Common myeloid progenitor, CD34-positive (primary cell): ENCODE measurements around the gene RGS5.

Experiments
- CTCF ChIA-PET: fragments of 350-600 bp; sonication (Branson Sonifier 250); formaldehyde crosslinking; loops from one replicate; lab custom pipeline; 2021; ENCODE audit warnings: antibody characterized with exemption; lab: Charles Lee
- POLR2A ChIA-PET: fragments of 350-600 bp; sonication (Branson Sonifier 250); formaldehyde crosslinking; loops from one replicate; lab custom pipeline; 2021; ENCODE audit warnings: antibody characterized with exemption; lab: Charles Lee
- DNase-seq, 3 donors: peaks; one replicate each; pipeline versions ENCODE4 v3.0.0 to v3.0.0-alpha.2; 2013
- H3K27ac ChIP-seq, 2 experiments: 1 replicate in 1 of 2; 2 replicates in 1 of 2; pipeline ENCODE4 v1.7.0; 2013; ENCODE audit warnings: inconsistent platforms in 2 of 2, low read length in 2 of 2, mild to moderate bottlenecking in 2 of 2, low read depth in 1 of 2, moderate library complexity in 1 of 2; ENCODE audit not compliant: severe bottlenecking in 2 of 2, insufficient read depth in 1 of 2, poor library complexity in 1 of 2
- H3K27me3 ChIP-seq, 5 experiments: replicated peaks in 2 of 5; 1 replicate in 3 of 5; 2 replicates in 2 of 5; pipeline versions ENCODE4 v1.6.1 to v1.7.0; 2013; ENCODE audit warnings: low read length in 4 of 5, mild to moderate bottlenecking in 2 of 5, moderate library complexity in 2 of 5, inconsistent platforms in 1 of 5; ENCODE audit not compliant: insufficient read depth in 5 of 5, control insufficient read depth in 4 of 5
- H3K36me3 ChIP-seq, 4 experiments: 1 replicate in 2 of 4; 2 replicates in 2 of 4; pipeline versions ENCODE4 v1.6.1 to v1.7.0; 2013; ENCODE audit warnings: low read length in 3 of 4, control low read depth in 1 of 4, mild to moderate bottlenecking in 1 of 4; ENCODE audit not compliant: control insufficient read depth in 4 of 4, insufficient read depth in 4 of 4
- H3K4me1 ChIP-seq, 4 experiments: 1 replicate in 3 of 4; 2 replicates in 1 of 4; pipeline versions ENCODE4 v1.6.1 to v1.7.1; 2013; ENCODE audit warnings: low read length in 3 of 4, mild to moderate bottlenecking in 3 of 4, control low read depth in 1 of 4, inconsistent platforms in 1 of 4, moderate library complexity in 1 of 4; ENCODE audit not compliant: control insufficient read depth in 4 of 4, insufficient read depth in 4 of 4; ENCODE audit errors: control extremely low read depth in 1 of 4
- H3K4me3 ChIP-seq, 7 experiments: 1 replicate in 4 of 7; 2 replicates in 3 of 7; pipeline versions ENCODE4 v1.5.1 to v1.7.0; 2013; ENCODE audit warnings: mild to moderate bottlenecking in 7 of 7, low read length in 6 of 7, moderate library complexity in 6 of 7, inconsistent platforms in 2 of 7, low read depth in 2 of 7, control low read depth in 1 of 7; ENCODE audit not compliant: insufficient read depth in 4 of 7, control insufficient read depth in 1 of 7; ENCODE audit errors: extremely low read depth in 1 of 7
- H3K9me3 ChIP-seq, 5 experiments: 1 replicate in 4 of 5; 2 replicates in 1 of 5; pipeline versions ENCODE4 v1.6.1 to v1.7.1; 2013; ENCODE audit warnings: low read length in 4 of 5, mild to moderate bottlenecking in 2 of 5, inconsistent platforms in 1 of 5, low read depth in 1 of 5, moderate library complexity in 1 of 5; ENCODE audit not compliant: control insufficient read depth in 4 of 5, insufficient read depth in 2 of 5; ENCODE audit errors: control extremely low read depth in 1 of 5
- WGBS: methylation state at CpG from one replicate; pipeline ENCODE4 v1.1.5; 2013; ENCODE audit not compliant: insufficient coverage; 5-methylcytosine and 5-hydroxymethylcytosine counted together

RGS5 gene

GRCh38 chr1:163148911-163149310 is 53.8 kb downstream of the RGS5 start:
- 91% methylated on average over 2 of the region's 2 CpGs for WGBS
- H3K9me3 ChIP-seq = no peaks in the 10 kb centered on the region
- DNase-seq = no peak
- H3K27ac ChIP-seq = no peak overlapping the region
- no peaks in the 10 kb centered on the region for H3K4me1 ChIP-seq
- H3K36me3 ChIP-seq = no peaks in the 10 kb centered on the region
- CTCF ChIA-PET = no interaction called here
- POLR2A ChIA-PET = no interaction called here
- H3K4me3 ChIP-seq = no peak overlapping the region
- no peaks in the 10 kb centered on the region for H3K27me3 ChIP-seq

- no peak for DNase-seq
- Histone ChIP-seq H3K27ac (no peak overlapping the region), H3K36me3 (no peaks in the 10 kb centered on the region), H3K27me3 (no peaks in the 10 kb centered on the region), H3K4me3 (no peak overlapping the region), H3K9me3 (no peaks in the 10 kb centered on the region), H3K4me1 (no peaks in the 10 kb centered on the region)
- POLR2A ChIA-PET = no interaction called here
- 100% methylated on average over 3 of the region's 3 CpGs for WGBS
- CTCF ChIA-PET = no interaction called here
Observed at GRCh38 chr1:163147019-163147418, 55.7 kb downstream of the RGS5 start.

GRCh38 chr1:163145435-163145834 is 57.3 kb downstream of the RGS5 start:
- H3K9me3 ChIP-seq = no peaks in the 10 kb centered on the region
- H3K36me3 ChIP-seq = no peaks in the 10 kb centered on the region
- H3K27ac ChIP-seq = no peak overlapping the region
- no CpG with 5 or more reads among the region's 1 CpG for WGBS
- ChIA-PET CTCF (no interaction called here), POLR2A (no interaction called here)
- no peaks in the 10 kb centered on the region for H3K4me1 ChIP-seq
- no peak for DNase-seq
- no peak overlapping the region for H3K4me3 ChIP-seq
- H3K27me3 ChIP-seq = no peaks in the 10 kb centered on the region

GRCh38 chr1:163144418-163144817 is 58.3 kb downstream of the RGS5 start:
- H3K36me3 ChIP-seq = no peaks in the 10 kb centered on the region
- no peaks in the 10 kb centered on the region for H3K27me3 ChIP-seq
- 100% methylated on average over 2 of the region's 3 CpGs for WGBS
- no peaks in the 10 kb centered on the region for H3K4me1 ChIP-seq
- CTCF ChIA-PET = no interaction called here
- no peak overlapping the region for H3K4me3 ChIP-seq
- POLR2A ChIA-PET = no interaction called here
- no peaks in the 10 kb centered on the region for H3K9me3 ChIP-seq
- no peak overlapping the region for H3K27ac ChIP-seq
- DNase-seq = no peak

DNA sequence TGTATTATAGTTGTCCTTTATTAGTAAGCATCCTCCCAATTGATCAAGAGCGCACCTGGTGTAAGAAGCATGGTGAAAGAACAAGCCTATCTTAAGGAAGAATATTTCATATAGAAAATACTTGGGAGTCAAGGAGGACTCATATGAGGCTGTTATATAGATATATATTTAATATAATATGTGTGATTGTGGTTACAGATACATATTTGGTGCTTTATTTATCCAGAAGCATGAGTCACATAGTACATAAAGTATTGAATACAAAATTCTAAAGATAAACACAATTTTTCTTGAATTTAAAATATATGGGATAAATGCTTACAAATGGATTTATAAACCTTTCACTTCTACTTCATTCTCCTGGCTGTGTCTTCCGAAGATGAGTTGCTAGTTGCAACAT is 60.6 kb downstream of the RGS5 start:
- Histone ChIP-seq H3K36me3 (no peaks in the 10 kb centered on the region), H3K27me3 (no peaks in the 10 kb centered on the region), H3K4me1 (no peaks in the 10 kb centered on the region), H3K4me3 (no peak overlapping the region), H3K27ac (no peak overlapping the region), H3K9me3 (no peaks in the 10 kb centered on the region)
- no peak for DNase-seq
- POLR2A ChIA-PET = no interaction called here
- CTCF ChIA-PET = no interaction called here
- no CpG with 5 or more reads among the region's 2 CpGs for WGBS

DNA sequence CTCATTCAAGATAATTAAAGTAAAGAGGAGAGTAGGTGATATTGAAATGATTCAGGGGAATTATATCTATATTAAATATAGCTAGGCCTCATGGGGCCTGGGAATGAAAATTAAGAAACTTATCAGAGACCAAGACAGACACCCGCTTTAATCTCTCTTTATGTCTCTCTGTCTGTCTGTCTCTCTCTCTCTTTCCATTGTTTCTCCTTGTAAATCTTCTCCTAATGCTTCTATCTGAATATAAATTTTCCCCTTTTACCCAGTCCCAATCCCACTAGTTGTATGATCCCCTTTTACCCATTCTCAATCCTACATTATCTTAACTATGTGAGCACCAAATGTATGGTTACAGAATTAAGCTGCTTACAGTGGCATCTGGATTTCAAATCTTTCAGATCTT is 61.2 kb downstream of the RGS5 start:
- H3K9me3 ChIP-seq = no peaks in the 10 kb centered on the region
- CTCF ChIA-PET = no interaction called here

GRCh38 chr1:163137556-163138265 is 65.0 kb downstream of the RGS5 start:
- no peak overlapping the region for H3K27ac ChIP-seq
- H3K27me3 ChIP-seq = no peaks in the 10 kb centered on the region
- ChIA-PET POLR2A (no interaction called here), CTCF (no interaction called here)
- H3K36me3 ChIP-seq = no peaks in the 10 kb centered on the region
- H3K4me3 ChIP-seq = no peak overlapping the region
- H3K4me1 ChIP-seq = no peaks in the 10 kb centered on the region
- WGBS = 93% methylated on average over 2 of the region's 3 CpGs
- H3K9me3 ChIP-seq = no peaks in the 10 kb centered on the region
- no peak for DNase-seq

More for the DNA sequence above, 61.2 kb downstream of the RGS5 start:
- H3K36me3 ChIP-seq = no peaks in the 10 kb centered on the region
- no peaks in the 10 kb centered on the region for H3K27me3 ChIP-seq
- 100% methylated on average over 1 of the region's 1 CpG for WGBS
- POLR2A ChIA-PET = no interaction called here
- DNase-seq = no peak
- H3K27ac ChIP-seq = no peak overlapping the region
- H3K4me3 ChIP-seq = no peak overlapping the region
- H3K4me1 ChIP-seq = no peaks in the 10 kb centered on the region
